GM18858 (cell line): ENCODE measurements around the gene ST3GAL5.

Experiments
- ATAC-seq: cut with Tn5 transposase; IDR thresholded peaks from one replicate; pipeline ENCODE4 v1.9.1; 2021; ENCODE audit not compliant: unreplicated experiment

Gene ST3GAL5

DNA sequence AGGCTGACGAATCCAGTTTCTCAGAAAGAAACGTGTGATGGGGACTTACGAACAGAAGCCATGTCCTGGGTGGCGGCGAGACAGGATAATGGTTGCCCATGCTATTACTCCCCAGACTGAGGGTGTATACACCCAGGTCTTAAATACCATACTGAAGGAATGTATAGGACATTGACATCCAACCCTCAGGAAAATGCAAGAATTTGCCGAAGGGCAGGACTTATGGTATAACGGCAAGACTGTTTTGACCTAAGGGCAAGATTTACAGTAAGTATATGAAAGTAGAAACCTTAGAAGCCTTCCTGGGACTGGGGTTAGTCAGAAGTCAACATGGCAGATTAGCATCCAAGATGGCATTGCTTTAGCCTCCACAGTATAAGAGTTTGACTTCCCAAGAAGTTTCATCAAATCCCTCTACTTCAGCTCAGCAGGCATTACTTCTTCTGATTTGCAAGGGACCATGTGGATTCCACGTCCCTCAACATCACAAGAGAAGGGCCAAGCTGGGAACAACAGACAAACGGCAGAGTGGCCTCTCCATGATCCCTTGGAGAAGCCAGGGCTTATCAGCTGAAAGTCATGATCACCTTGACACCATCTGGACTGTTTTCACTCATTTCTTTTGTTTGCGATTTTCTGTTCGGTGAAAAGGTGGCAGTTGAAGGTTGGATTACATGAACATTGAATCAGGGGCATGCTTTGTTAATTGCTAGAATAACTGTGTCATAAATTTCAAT lies 21.1 kb downstream of the ST3GAL5 start:
- no peak for ATAC-seq

DNA sequence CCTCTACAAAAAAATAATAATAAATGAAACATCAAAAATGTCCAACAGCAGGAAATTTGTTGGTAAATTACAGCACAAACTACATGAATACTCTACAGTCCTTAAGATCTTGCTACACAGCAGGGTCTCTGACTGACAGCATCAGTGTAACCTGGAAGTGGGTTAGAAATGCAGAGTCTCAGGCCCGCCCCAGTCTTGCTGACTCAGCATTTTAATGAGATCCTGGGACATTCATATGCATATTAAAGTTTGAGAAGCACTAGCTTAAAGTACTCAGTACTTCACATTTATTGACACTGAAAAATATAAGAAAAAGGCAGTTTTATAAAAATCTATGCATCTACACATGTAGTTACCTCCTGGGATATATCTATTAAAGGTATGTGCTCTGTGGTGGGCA lies 21.7 kb downstream of the ST3GAL5 start:
- ATAC-seq = no peak

GRCh38 chr2:85866165-85866659 lies 22.6 kb downstream of the ST3GAL5 start:
- no peak for ATAC-seq

- ATAC-seq = peak; percentile 79
Observed at GRCh38 chr2:85865539-85866164, 23.1 kb downstream of the ST3GAL5 start.

DNA sequence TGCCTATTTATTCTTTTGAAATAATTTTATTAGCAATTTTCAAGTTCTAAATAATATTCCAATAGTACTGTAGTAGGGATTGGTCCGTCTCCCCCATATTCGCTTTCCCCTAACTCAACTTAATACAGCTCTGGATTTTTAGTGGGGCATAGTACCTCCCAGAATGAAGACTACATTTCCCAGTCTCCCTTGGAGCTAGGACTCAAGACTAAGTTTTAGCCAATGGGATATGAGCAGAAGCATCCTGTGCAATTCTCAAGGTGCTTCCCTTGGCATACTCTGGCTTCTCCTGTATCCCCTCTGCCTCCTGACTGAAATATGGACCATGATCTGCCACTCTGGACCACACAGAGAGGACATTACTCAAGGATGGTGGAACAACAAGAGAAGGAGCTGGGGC lies 24.1 kb downstream of the ST3GAL5 start:
- ATAC-seq = no peak

- ATAC-seq = no peak
Observed at GRCh38 chr2:85862426-85862825, 26.4 kb downstream of the ST3GAL5 start.

DNA sequence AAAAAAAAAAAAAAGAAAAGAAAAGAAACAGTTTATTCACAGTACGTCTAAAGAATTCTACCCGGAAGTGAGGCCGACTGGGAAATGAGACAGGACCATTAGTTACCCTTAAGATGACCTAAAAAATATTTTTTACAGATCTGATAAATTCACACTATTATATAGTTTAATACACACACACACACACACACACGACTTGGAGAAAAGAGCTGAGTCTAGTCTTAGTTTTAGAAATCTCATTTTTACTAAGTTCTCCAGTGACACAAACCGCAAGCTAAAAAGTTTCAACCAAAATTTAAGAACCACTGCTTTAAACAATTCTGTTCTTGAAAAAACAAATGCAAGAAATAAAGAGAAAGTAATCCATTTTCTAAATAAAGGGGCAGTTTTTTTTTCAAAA lies 27.1 kb downstream of the ST3GAL5 start:
- ATAC-seq = no peak

- ATAC-seq = peak; percentile 48
Observed at GRCh38 chr2:85861180-85861579, 27.6 kb downstream of the ST3GAL5 start.

- ATAC-seq = no peak
Observed at GRCh38 chr2:85858841-85859240, 29.9 kb downstream of the ST3GAL5 start.

- no peak for ATAC-seq
Observed at GRCh38 chr2:85854897-85855296, 33.9 kb downstream of the ST3GAL5 start.

DNA sequence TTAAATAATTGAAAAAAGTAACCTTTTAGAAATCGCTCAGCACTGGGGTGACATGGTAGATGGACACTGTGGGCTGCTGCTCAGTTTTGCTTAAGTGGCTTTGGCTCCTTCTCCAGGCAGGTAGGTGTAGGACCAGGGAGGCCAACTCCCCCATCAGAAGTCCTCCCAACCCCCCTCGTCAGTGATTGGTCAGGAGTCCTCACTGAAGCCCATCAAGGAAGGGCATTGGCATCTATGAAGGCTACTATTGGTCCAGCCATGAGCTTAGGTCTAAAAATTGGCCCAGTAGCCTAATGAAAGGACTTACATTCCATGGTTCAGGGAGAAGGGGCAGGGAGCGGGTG lies 34.7 kb downstream of the ST3GAL5 start:
- ATAC-seq = no peak

GRCh38 chr2:85853499-85854165 lies 35.2 kb downstream of the ST3GAL5 start:
- peak; percentile 64 for ATAC-seq

DNA sequence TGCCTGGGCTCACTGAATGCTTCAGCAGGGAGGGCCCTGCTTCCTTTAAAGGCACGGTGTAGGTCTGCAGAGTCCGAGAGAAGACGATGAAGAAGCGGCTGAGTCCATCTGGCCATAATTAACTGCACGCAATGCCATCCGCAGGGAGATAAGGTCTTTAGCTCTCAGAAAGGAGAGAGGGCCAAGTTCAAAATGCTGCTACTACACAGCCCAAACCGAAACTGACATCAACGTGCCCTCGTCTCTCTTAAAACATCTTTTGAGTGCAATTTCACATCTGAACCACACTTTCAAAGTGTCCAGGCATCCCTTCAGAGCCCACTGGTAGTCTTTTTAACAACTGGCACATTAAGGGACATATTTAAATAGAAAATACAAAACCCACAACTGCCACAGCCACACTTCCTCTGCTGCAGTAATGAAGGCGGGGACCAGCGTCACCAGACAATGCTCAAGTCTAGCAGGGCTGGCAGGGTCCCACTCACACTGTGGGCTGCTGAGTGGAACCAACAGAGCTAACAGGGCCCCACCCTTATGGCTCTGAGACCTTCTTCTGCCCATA lies 35.8 kb downstream of the ST3GAL5 start:
- ATAC-seq = peak; percentile 51

DNA sequence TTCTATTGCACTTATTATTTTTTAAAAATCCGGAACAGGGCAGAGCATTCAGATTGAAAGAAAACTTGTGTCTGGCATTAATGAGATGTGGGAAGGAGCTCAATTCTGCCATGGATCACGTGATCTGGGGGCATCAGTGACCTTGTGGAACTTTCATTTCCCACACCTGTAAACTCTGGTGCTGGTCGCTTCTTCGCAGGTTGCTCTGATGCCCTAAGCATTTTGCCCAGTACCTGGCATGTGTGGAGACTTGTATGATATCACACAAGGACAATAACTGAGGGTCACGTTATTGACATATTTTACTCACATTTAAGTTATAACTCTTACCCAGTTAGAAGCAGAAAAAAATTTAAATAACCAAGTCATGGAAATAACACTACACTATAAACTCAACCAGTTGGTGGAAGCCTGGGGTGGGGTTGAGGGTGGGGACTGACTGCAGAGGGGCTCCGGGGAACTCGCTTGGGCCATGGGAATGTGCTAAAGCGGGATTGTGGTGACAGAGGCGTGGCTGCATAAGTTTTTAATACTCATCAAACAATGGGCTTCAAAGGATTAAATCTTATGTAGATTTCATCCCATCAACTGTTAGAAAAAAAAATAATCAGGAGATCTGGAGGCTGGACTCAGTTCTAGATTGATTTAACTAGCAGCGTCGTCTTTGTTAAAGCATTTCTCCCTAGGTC lies 36.5 kb downstream of the ST3GAL5 start:
- no peak for ATAC-seq

DNA sequence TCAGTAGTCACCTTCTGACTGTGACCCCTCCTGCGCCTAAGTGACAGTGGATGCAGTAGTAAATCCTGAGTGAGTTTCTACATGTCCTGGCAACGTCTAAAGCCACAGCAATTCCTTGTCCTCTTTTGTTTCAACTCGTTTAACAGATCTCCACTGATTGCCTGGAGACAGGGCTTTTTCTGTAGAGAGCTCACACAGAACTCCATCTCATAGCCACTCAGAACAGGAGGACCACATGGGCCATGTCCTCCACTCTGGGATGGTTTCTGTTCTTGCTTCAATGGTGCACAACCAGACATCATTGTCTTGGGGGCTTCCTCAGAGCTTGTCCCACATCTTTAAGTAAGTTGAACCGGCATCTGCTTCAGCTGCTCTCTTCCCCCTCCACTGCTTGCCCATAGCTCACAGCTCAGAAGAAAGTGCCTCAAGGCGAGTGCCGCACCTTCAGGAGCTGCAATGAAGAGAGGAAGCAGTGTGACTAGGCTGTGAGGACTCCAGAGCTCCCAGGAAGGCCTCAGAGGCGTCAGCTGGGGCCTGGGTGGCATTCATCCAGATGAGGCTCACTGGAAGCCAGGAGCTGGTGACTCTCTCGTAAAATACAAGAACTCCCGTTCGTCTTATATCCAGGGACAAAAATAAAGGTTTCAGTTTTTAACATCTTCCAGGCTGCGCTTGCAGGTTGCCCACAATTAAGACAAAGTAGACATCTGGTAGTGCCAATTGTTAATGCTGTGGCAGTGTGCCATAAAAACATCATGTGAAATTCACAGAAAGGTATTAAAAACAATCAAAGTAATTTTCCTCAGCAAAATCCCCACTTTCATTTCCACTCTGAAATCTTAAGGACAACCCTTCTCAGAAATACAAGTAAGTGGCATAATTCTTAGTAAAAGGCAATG lies 37.3 kb downstream of the ST3GAL5 start:
- no peak for ATAC-seq

DNA sequence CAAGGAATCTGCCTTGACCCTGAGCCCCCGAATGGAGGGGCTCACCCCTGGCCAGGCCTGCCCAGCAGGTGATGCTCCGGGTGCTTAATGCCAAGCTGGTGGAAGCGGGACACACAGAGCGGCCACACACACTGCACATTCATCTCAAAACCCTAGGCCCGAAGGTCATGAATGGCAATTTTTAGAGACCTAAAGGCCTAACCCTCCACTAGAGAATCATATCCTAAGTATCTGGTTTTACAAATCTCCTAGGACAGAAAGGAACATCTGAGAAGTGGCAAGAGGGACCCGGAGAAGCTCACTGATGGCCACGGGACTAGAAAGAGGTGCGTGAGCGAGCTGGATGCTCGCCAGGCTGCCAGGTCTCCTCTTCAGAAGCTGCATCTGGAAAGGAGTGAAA lies 38.3 kb downstream of the ST3GAL5 start:
- no peak for ATAC-seq

GRCh38 chr2:85847051-85847588 lies 41.7 kb downstream of the ST3GAL5 start:
- no peak for ATAC-seq

GRCh38 chr2:85846411-85846810 lies 42.4 kb downstream of the ST3GAL5 start:
- ATAC-seq = no peak

DNA sequence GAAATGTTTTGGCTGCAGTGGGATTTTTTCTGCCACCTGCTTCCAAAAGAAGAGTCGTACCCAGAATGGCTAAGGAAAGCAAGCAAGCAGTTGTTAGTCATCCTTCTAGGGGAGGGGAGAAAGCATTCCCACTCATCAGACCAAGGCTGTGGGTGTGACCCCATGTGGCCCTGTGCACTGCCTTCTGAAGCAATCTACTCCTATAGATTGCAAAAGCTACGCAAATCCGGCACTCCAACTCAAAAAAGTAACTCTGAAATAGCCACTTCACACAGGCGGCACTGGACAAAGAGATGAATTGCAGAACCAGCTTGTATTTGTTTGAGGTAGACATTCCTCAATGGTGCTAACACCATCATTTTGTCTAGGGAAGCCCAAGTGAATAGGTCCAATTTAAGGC lies 44.3 kb downstream of the ST3GAL5 start:
- ATAC-seq = no peak

DNA sequence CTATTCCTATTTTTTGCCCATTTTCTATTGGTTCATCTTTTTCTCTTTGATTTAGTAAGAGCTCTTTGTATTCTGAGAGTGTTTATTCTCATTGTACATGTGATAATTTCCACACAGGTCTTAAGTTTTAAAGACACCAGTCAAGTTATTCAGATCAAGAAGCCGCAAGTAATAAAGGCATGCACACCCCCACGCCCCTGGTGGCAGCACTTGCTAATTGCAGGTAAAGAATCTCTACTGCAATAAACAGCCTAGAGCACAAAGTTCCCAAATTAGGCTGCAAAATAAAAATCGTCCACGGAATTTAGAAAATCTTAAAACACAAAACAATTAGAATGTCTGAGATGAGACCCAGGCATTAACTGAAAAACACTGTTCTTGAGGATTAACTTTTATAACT lies 45.2 kb downstream of the ST3GAL5 start:
- no peak for ATAC-seq
